Ishikawa (cell line): ENCODE measurements around the gene MRM2.

Experiments
- EP300 ChIP-seq: IDR thresholded peaks from 2 replicates; pipeline ENCODE4 v1.6.1; 2012; ENCODE audit warnings: borderline replicate concordance
- YY1 ChIP-seq: IDR thresholded peaks from 2 replicates; pipeline ENCODE4 v1.6.1; 2012; ENCODE audit warnings: low read depth
- TF ChIP-seq, protein P1 (sequence below): IDR thresholded peaks from 2 replicates; pipeline ENCODE4 v1.6.1; 2012

DNA sequence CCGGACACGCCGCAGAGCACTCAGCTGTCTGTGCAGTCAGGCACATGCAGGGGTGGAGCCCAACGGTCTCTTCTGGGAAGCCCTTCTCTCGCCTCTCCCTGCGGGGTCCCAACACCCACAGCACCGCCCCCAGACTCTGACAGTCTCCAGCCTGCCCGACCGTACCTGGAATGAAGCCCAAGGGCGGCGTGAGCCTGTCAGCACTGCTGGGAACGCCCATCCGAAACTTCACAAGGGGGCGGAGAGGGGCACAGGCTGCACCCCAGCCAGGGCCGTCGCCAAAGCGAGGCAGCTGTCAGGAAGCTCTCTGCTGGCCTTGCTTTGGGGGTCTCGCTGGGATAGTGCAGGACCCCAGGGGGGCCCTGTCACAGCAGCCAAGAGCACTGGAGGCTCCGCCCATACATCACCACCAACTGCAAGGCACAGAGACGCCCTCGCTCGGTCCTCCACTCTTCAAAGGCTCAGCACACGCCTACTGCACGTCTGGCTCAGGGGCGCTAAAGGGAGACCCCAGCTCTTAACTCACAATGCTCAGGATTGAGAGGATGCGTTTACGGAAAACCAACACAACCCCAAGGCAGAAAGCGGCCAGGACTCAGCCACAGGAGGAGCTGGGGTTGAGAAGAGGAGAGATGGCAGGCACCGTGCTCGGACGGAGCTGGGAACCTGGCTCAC is 40.2 kb downstream of the MRM2 start:
- TF ChIP-seq, protein P1, sequence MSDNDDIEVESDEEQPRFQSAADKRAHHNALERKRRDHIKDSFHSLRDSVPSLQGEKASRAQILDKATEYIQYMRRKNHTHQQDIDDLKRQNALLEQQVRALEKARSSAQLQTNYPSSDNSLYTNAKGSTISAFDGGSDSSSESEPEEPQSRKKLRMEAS: no peak
- TF ChIP-seq EP300: no peak
- no peak for TF ChIP-seq YY1
